Heart left ventricle (tissue), 13 donors: ENCODE measurements around the gene CYYR1.

Source experiments
- POLR2A ChIP-seq, 2 donors: fragments of 450-650 bp; IDR thresholded peaks; one replicate each; pipeline ENCODE4 v1.6.1; 2017; ENCODE audit warnings: antibody characterized with exemption in 2 of 2, mild to moderate bottlenecking in 2 of 2, moderate library complexity in 2 of 2
- TF ChIP-seq, protein P1 (sequence below), 12 donors: fragments of 200-600 bp; sonication (generic) in 4 of 12; IDR thresholded peaks; one replicate each; pipeline versions ENCODE4 v1.5.0 to v1.8.0; 2018 to 2022; ENCODE audit warnings: antibody characterized with exemption in 12 of 12, mild to moderate bottlenecking in 5 of 12
- donor health status: ischemic (EF 13 %, LVEDD 7.1; RV severe dilation, severe dysfunction).
- donor health status: DM: no; HTN: yes; CAD: no.
- donor health status: DM: no; HTN: no; CAD: no.
- donor health status: ischemic (EF 25% LVEDD 6.9; RV normal size, moderate dysfunction).
- donor health status: ischemic (EF 25% LVEDD 5.7; RV mildly dilated, moderate dysfunction).
- donor health status: ischemic (EF 35%, LVEDD 5.7; RV mildly dilated, moderate dysfunction).
- donor health status: nonischemic (EF 11% LVEDD 7.7; RV severe dilation, severe dysfunction).
- donor health status: DM: yes; HTN: yes; CAD: no.
- donor health status: PGD.
- donor health status: ischemic (EF 29% LVEDD 5.4; RV normal size, mild dysfunction).
- donor health status: nonischemic (EF 23%, LVEDD 6.1; RV moderate dilation, normal function).

DNA sequence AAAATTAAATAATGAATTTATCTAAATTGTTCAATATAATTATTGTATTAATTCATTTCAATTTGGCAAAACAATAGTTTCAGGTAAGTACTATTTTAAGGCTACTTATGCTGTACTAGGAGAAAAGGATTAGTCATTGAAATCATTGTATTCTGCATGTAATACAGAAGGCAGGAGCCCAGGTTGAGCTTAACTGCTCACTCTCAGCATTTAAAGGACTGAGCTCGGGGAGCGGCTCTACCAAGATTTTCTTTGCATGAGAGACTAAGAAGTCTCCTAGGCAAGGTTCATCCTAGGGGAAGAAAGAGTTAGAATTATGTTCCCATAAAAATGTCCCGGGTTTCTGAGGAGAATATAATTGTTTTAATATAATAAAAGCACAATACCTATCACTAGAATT lies 112.5 kb downstream of the CYYR1 start:
- TF ChIP-seq, protein P1, sequence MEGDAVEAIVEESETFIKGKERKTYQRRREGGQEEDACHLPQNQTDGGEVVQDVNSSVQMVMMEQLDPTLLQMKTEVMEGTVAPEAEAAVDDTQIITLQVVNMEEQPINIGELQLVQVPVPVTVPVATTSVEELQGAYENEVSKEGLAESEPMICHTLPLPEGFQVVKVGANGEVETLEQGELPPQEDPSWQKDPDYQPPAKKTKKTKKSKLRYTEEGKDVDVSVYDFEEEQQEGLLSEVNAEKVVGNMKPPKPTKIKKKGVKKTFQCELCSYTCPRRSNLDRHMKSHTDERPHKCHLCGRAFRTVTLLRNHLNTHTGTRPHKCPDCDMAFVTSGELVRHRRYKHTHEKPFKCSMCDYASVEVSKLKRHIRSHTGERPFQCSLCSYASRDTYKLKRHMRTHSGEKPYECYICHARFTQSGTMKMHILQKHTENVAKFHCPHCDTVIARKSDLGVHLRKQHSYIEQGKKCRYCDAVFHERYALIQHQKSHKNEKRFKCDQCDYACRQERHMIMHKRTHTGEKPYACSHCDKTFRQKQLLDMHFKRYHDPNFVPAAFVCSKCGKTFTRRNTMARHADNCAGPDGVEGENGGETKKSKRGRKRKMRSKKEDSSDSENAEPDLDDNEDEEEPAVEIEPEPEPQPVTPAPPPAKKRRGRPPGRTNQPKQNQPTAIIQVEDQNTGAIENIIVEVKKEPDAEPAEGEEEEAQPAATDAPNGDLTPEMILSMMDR (IDR thresholded peaks at IDR 0.05), result no peak
- no peak for TF ChIP-seq POLR2A (IDR thresholded peaks at IDR 0.05)
